ENCODE measurements around the gene IPO11. TPM values are rescaled to one million over a fixed set of nuclear protein-coding genes. Genes with fewer than 3 reads are reported as not detected.

IPO11 gene
- total and polyA plus RNA-seq, 2 of the 13 experiments (the other 11 are each of a cell fraction or from before 2014, with no cell fraction given) = 13.9 to 24.4 TPM

- Histone ChIP-seq H3K9me3 (ENCODE audit: low read length) (no peaks in the 10 kb centered on the region), H3K79me2 (ENCODE audit: insufficient read depth, low read length) (no peaks in the 10 kb centered on the region), H3K4me3 (replicated peaks in 1 of 3; ENCODE audit: insufficient read depth in 1 of 3, low read depth in 2 of 3, low read length in 3 of 3) (no peak overlapping the region), H3K27ac (ENCODE audit: extremely low read length, insufficient read depth, low read length) (no peak overlapping the region), H3K36me3 (replicated peaks in 1 of 2; ENCODE audit: control insufficient read depth in 1 of 2, insufficient read depth in 2 of 2, low read length in 2 of 2) (peaks cover 3 to 30% of the 10 kb centered on the region in 2 experiments; a peak in 4 of 5 replicates), H3K9ac (ENCODE audit: insufficient read depth, low read depth, low read length) (no peak overlapping the region), H4K20me1 (ENCODE audit: insufficient read depth, low read length) (no peaks in the 10 kb centered on the region), H2AFZ (ENCODE audit: low read length) (no peak overlapping the region), H3K4me2 (ENCODE audit: low read depth, low read length) (no peak overlapping the region), H3K4me1 (ENCODE audit: insufficient read depth, low read length) (no peaks in the 10 kb centered on the region), H3K27me3 (ENCODE audit: control insufficient read depth in 1 of 2, insufficient read depth in 2 of 2, low read length in 2 of 2) (no peaks in the 10 kb centered on the region)
- no peak for TF ChIP-seq KDM5A (IDR thresholded peaks at IDR 0.05; ENCODE audit: borderline replicate concordance, low read length)
- no peak for TF ChIP-seq ZNF713 (CRISPR knock-in tag; IDR thresholded peaks at IDR 0.05)
- TF ChIP-seq ARNT2 (CRISPR knock-in tag; IDR thresholded peaks at IDR 0.05; ENCODE audit: low read depth) = no peak
- no peak for TF ChIP-seq ATRX (CRISPR knock-in tag; IDR thresholded peaks at IDR 0.05; ENCODE audit: borderline replicate concordance)
- no peak for TF ChIP-seq FOXJ3 (CRISPR knock-in tag; IDR thresholded peaks at IDR 0.05; ENCODE audit: borderline replicate concordance)
- no peak for TF ChIP-seq ZNF75D (CRISPR knock-in tag; IDR thresholded peaks at IDR 0.05; ENCODE audit: borderline replicate concordance)
- TF ChIP-seq ZNF484 (CRISPR knock-in tag; IDR thresholded peaks at IDR 0.05; ENCODE audit: borderline replicate concordance, low read depth) = no peak
- no peak for TF ChIP-seq SMC3 (IDR thresholded peaks at IDR 0.05; ENCODE audit: low read length)
- TF ChIP-seq SP5 (CRISPR knock-in tag; IDR thresholded peaks at IDR 0.05; ENCODE audit: borderline replicate concordance, low read depth) = no peak
- TF ChIP-seq ZFYVE20 (CRISPR knock-in tag; IDR thresholded peaks at IDR 0.05; ENCODE audit: borderline replicate concordance, low read depth) = no peak
- TF ChIP-seq, protein P1, sequence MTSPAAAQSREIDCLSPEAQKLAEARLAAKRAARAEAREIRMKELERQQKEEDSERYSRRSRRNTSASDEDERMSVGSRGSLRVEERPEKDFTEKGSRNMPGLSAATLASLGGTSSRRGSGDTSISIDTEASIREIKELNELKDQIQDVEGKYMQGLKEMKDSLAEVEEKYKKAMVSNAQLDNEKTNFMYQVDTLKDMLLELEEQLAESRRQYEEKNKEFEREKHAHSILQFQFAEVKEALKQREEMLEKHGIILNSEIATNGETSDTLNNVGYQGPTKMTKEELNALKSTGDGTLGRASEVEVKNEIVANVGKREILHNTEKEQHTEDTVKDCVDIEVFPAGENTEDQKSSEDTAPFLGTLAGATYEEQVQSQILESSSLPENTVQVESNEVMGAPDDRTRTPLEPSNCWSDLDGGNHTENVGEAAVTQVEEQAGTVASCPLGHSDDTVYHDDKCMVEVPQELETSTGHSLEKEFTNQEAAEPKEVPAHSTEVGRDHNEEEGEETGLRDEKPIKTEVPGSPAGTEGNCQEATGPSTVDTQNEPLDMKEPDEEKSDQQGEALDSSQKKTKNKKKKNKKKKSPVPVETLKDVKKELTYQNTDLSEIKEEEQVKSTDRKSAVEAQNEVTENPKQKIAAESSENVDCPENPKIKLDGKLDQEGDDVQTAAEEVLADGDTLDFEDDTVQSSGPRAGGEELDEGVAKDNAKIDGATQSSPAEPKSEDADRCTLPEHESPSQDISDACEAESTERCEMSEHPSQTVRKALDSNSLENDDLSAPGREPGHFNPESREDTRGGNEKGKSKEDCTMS (CRISPR knock-in tag; conservative IDR thresholded peaks at IDR 0.05) = no peak
- TF ChIP-seq, protein P2, sequence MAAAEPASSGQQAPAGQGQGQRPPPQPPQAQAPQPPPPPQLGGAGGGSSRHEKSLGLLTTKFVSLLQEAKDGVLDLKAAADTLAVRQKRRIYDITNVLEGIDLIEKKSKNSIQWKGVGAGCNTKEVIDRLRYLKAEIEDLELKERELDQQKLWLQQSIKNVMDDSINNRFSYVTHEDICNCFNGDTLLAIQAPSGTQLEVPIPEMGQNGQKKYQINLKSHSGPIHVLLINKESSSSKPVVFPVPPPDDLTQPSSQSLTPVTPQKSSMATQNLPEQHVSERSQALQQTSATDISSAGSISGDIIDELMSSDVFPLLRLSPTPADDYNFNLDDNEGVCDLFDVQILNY (CRISPR knock-in tag; conservative IDR thresholded peaks at IDR 0.05) = no peak
- no peak for TF ChIP-seq KAT7 (CRISPR knock-in tag; IDR thresholded peaks at IDR 0.05; ENCODE audit: borderline replicate concordance)
- FAIRE-seq = no peak
- no peak for DNase-seq (ENCODE audit: low spot score)
- WGBS (ENCODE audit: low lambda C conversion rate) = 89% methylated on average over 1 of the region's 1 CpG
- intact Hi-C loops (cut with micrococcal nuclease; ENCODE audit: unreplicated experiment) = no loop called here
- CTCF ChIA-PET (ENCODE audit: low intra/inter-chr PET ratio, low total read pairs) = no interaction called here
- in situ Hi-C loops (cut with HindIII; ENCODE audit: extremely low pct_ligation_motif_present, low pct_unique_long_range_greater_than_20kb) = no loop called here
- POLR2A ChIA-PET = no interaction called here
- BruUV-seq (replicated peaks) = no TSS peak
- no peak for ATAC-seq
Measured at GRCh38 chr5:62489471-62489870, 76.9 kb downstream of the IPO11 start.

Data from HepG2 (cell line).